NCI-H2227 treated with DMSO at 0.1 percent for 48 hours (cell line): ENCODE data around the gene TECPR2.

Experiments
- DNase-seq: peaks from one replicate; lab custom pipeline; 2025; lab: John Stamatoyannopoulos, UW

The TECPR2 gene

DNA sequence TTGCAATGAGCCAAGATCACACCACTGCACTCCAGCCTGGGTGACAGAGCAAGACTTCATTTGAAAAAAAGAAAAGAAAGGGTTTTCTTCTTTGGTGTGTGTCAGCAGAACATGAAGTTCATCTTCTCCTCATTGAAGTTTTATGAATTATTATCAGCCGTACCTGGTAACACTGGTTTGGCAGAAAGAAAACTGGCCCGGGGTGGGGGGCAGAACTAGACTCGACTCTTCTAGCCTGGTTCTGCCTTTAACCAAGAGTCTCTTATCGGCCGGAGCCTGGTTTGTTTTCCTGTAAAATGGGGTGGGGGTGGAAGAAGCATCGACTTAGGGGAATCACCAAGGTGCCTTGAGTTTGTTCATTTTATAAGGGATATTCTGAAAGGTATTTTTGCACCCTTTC, 64.1 kb downstream of the TECPR2 start:
- no peak for DNase-seq

DNA sequence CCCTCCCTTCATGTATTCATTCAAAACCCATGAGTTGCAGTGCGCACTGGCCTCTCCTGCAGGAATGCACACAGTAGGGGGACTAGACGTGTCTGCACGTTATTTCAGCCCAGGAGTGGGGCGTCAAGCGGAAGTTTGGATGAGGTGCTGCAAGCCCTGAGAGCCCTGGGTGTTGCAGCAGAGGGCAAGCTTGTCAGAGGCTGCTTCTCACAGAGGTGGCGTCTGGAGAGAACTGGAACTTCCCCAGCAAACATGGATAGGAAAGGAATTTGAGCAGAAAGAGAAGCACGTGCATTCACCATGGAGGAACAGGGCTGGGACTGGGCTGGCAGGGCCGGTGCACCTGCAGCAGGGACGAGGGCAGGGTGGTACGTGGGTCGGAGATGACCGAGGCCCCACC, 64.9 kb downstream of the TECPR2 start:
- no peak for DNase-seq

DNA sequence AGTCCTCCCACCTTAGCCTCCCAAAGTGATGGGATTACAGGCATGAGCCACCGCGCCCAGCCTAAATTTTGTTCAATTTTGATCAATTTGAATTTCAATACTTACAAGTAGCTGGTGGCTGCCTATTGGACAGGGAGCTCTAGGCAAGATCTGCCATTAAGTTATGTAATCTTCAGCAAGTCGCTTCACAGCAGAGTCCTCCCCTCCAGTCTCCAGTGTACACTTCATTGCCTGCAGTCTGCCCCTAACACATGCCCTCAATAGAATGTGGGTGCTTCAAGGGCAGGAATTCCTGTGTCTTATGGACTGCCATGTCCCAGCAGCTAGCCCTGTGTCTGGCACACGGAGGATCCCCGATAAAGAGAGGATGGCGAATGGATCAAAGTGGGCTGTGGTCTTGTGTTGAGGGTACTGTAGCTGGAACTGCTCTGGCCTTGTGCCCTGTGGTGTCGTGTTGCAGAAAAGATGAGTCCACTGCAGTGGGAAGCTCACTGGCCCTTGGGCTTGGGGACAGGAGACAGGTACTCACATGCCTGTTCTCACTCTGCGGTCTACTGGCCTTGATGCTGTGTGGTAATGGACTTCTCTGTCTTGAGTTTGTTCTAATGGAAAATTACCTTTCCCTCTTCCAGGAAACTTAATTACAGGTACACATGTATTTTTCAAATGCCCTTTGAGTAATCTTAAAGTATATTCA, 67.6 kb downstream of the TECPR2 start:
- DNase-seq: no peak

DNA sequence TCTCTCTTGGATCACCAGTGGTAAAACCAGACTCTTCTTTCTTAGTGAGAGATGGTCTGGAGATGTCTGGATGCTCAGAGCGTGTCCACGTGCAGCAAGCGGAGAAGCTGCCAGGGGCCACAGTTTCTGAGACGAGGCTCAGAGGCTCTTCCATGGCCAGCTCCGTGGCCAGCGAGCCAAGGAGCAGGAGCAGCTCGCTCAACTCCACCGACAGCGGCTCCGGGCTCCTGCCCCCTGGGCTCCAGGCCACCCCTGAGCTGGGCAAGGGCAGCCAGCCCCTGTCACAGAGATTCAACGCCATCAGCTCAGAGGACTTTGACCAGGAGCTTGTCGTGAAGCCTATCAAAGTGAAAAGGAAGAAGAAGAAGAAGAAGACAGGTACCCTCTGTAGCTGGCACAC, 69.0 kb downstream of the TECPR2 start:
- DNase-seq: no peak

DNA sequence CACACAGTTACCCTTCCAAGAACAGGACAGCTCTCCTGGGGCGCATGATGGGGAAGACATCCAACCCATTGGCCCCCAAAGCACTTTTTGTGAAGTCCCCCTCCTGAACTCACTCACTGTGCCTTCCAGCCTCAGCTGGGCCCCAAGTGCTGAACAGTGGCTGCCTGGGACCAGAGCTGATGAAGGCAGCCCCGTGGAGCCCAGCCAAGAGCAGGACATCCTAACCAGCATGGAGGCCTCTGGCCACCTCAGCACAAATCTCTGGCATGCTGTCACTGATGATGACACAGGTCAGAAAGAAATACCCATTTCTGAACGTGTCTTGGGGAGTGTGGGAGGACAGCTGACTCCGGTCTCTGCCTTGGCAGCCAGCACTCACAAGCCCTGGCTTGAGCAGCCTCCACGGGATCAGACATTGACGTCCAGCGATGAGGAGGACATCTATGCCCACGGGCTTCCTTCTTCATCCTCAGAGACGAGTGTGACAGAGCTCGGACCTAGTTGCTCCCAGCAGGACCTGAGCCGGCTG, 72.0 kb downstream of the TECPR2 start:
- no peak for DNase-seq

DNA sequence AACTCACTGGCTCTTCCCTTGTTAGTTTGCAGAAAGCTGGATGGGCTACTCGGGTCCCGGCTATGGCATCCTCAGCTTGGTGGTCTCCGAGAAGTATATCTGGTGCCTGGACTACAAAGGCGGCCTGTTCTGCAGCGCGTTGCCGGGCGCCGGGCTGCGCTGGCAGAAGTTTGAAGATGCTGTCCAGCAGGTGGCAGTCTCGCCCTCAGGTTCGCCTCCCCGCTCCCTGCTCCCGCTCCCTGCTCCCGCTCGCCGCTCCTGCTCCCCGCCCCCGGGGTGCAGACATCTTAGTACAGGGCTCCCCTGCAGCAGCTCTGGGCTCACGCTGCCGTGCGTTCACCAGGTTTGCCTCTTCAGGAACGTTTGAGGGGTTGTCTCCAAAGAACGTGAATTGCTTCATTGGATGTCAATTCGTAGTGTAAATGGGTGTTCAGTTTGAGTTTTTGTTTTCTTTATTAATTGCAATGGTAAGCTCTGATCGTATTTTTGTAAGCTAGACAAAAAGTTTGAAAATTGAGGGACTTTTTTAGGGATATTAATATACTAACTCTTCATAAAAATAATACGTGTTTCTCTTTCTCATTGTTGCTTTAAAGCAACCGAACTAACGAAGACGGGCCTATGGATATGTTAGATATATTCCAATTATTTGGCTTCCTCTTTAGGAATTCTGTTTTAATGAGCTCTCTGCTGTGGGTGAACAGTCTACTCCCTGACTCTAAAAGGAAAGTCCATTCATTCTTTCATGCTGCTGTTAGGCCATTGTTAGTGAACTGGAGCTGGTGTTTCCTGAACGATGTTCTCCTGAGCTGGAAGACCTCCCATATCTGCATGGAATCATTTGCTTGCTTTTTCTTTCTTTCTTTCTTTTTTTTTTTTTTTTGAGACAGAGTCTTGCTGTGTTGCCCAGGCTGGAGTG, 75.5 kb downstream of the TECPR2 start:
- DNase-seq: peak; percentile 83

DNA sequence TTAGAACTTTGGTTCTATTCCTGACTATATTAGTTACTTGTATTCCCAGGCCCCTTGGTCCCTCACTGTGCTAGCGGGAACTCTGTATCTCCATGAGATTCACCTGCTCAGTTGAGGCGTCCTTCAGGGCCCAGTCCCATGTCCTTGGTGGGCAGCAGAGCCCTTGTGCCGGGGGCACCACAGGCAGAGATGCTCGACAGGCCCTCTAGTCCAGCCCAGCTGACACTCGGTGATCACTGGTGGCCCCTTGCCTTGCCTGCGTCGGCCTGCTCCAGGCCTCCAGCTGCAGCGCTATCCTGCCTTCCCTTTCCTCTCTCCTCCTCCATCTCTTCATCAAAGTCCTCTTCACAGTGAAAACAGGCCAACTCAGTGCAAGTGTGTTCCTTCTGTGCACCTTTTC, 76.8 kb downstream of the TECPR2 start:
- DNase-seq: no peak

DNA sequence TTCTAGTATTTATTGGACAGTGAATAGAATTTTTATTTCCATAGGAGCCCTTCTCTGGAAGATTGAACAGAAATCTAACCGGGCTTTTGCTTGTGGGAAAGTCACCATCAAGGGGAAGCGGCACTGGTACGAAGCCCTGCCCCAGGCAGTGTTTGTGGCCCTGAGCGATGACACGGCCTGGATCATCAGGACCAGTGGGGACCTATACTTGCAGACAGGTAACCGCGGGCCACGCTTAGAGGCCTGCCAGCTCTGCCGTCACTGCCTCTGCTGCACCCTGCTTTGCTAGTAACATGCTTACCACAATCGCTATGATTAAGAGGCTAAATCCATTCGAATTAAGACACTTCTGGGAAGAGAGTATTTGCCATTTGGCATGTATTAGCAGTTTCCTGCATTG, 77.7 kb downstream of the TECPR2 start:
- no peak for DNase-seq

DNA sequence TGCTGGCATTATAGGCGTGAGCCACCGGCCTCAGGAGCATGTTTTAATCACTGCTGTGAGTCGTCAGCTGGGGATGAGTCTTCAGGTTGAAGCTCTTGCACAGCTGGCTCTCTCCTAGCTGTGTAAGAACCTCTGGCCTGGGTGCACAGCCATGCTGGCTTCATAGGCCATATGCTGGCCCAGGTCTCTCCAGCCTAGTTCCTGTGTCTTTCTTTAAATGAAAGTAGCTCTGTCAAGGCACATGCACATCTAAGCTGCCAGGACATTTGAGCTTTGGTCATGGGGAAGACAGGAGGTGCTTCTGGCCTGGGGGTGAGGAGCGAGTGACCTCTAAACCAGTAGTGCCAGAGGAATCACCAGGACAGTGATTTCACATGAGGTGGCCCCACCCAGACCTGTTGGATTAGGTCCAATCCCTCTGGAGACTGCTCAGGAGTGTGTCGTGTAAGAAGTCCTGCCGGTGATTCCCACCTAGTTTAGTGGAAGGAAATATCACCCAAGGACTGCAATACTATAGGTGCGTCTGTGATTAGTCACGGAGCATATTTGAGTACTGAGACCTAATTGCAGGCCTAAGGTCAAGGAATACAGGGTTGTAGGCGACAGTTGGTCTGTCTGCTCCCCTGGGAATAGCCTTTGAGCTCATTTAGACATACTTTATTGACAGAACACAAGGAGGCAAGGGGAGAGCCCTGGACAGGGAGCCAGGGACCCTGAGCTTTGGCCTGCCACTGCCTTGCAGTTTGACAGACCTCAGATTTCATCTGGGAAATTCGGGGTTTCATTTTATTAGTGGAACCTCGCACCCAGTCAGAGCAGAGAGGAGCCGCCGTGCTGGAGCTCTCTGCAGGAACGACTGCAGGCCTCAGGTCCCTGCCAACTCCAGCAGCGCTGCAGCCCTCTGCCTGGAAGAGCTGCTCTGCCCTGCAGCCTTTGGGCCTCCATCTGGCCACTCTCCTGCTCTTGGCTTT, 79.8 kb downstream of the TECPR2 start:
- DNase-seq: no peak

DNA sequence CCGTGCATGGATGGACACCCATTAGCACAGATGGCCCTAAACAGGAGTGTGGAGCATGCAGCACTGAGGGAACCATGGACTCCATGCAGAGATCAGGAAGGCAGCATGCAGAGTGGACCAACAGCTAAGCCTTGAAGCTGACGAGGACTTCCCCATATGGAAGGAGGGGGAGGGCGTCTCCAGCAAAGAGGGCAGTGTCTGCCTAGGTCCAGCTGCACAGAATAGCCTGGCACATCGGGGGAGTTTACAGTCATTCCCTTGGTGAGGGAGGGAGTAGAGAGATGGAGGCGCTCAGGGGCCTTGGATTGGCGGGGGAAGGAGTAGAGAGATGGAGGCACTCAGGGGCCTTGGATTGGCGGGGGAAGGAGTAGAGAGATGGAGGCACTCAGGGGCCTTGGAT, 82.3 kb downstream of the TECPR2 start:
- no peak for DNase-seq

DNA sequence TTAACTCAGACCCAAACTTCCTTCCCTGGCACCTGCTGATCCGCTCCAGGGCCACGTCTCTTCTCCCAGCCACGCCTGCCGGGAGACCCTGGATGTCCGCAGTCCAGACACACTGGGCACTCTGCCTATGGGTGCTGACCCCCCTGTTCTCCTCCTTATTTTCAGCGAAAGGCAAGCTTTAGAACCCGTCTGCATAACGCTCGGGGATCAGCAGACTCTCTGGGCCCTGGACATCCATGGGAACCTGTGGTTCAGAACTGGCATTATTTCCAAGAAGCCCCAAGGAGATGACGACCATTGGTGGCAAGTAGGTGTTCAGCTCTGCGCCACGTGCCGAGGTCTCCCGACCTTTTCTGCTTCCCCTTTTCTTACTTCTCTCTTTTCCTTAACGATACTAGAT, 82.9 kb downstream of the TECPR2 start:
- no peak for DNase-seq

DNA sequence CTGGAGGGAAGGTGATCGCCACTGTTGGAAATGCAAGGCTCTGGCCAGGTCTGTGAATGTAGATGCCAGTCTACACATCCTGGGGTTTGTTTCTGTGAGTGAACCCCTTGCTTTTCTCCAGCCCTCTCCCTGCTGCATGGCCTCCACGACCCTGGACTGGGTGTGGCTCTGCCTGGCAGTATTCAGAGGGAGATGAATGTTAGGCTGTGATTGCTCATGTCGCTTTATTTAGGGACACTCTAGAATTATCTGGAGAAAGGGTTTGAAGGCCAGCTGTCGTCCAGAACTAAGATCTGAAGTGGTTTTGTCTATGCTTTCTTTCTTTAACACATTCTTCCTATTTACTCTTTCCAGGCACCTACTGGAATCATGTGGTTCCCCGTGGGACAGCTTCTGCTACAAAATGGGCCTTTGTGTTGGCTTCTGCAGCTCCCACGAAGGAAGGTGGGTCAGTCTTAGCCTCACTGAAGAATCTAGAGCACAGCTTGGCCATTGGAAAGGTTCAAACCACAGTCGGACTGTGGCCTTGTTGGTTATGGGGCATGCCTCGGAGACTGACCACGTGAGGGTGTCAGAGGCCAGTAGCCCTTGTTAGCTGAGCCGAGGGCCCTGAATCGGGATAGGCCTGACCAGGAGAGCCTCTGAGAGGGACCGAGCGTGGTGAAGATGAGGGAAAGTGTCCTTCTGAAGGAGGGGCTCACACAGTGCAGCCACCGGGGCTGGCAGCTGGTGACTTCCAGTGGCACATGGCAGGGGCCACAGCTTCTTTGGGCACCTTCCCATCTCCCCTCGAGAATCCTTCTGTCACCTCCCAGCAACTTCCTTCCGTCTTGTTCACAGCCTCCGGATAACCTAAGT, 87.7 kb downstream of the TECPR2 start:
- DNase-seq: no peak

DNA sequence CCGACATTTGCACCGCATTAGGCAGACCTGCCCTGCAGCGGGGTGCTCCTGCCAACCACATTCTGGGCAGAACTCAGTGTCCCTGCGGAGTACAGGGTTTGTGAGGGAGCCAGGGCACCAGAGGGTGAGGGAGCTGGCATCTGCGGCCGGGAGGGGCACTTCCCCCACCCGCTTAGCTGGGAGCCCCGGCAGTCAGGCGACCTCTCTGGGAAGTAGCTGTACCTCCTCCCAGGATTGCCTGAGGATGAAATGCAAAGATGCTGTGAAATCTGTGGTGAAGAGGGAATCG, 88.3 kb downstream of the TECPR2 start:
- no peak for DNase-seq

DNA sequence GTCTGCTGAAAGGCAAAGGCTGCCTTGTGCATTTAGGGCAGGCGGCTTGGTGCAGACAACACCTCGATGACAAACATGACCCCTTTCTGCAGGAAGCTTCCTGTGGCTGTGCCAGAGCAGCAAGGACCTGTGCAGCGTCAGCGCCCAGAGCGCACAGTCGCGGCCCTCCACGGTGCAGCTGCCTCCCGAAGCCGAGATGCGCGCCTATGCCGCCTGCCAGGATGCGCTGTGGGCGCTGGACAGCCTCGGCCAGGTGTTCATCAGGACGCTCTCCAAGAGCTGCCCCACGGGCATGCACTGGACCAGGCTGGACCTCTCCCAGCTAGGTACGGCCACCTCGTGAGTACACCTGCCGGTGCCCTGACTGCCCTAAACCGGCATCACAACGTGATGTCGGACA, 89.6 kb downstream of the TECPR2 start:
- no peak for DNase-seq

DNA sequence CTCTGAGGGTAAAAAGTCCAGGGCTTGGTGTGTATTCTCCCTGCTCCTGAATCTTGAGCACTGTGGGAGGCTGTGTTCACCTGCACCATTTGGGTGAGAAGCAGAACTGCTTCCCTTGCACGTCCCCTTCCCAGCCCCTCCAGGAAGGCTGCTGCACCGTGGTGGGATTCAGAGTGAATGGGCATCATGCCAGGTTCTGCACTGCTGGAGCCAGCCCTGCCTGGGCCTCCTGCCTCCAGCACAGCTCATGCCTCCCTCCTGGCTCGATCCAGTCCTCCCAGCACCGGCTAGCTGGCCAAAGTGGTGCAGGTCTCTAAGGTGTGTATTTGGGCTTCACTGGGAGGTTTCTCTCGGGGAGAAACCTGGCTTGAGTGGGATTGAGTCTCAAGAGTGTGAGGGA, 92.0 kb downstream of the TECPR2 start:
- DNase-seq: no peak

DNA sequence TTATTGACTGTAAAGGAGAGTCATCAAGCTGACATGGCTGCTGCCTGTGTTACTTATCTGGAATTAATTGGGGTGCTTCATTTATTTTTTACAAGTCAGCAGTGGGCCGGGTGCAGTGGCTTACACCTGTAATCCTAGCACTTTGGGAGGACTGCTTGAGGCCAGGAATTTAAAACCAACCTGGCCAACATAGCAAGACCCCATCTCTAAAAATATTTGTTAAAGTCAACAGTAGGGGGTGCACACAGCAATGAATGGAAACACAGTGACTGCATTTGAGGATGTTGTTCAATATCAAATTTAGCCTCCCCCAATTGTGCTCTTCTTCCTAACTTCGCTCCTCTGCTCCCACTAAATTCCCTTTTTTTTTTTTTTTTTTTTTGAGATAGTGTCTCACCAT, 94.8 kb downstream of the TECPR2 start:
- DNase-seq: no peak

DNA sequence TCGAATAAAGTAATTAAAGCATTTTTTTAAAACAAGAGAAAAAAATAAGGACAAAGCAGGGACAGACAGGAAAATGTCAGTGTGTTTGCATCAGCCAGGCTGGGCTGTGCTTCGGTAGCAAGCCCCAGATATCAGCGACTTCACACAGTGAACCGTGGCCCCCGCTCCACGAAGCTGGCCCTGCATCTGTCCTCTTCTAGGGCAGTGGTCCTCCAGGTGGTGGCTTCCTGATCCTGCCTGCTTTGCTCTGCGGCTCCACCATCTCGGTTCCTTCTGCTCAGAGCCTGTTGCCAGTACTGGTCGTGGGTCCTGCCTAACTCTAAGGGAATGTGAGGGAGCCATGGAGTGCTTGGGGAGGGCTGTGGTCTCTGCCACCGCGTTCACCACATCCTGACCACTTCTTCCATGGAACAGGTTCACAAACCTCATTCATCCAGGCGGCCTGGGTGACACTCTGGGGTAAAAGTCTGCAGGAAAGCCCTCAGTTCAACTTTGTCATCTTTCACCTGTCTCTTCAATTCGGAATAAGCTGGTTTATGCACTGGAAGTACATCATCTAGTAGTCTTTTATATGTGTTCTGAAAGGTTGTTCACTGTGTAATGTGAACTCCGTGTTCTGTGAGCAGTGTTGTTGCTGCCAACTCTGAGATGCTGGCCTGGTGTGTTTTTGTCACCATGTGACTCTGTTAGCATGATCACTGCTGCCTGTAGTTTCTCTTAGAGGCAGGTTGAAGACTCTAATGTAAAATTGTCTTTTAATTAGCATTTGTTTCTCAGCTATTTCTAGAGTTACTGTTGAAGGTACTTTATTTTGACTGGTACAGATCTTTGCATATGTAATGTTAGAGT, 99.0 kb downstream of the TECPR2 start:
- no peak for DNase-seq

DNA sequence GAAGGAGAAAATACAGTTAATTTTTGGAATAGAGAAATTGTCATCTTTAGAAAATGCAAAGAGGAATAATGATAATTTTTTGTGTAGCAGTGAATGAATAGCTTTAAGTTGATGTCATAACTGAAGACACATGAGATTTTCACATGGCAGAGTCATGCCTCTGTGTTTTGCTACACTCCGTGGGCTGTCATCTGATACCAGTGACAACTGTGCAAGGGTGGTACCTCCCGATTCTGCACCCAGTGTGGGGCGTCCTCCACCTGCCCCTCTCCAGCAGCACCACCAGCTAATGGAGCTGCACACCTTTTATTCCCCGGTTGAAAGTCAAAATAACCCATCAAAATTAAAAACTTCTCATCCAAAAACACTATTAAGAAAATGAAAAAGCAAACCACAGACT, 99.7 kb downstream of the TECPR2 start:
- DNase-seq: no peak

DNA sequence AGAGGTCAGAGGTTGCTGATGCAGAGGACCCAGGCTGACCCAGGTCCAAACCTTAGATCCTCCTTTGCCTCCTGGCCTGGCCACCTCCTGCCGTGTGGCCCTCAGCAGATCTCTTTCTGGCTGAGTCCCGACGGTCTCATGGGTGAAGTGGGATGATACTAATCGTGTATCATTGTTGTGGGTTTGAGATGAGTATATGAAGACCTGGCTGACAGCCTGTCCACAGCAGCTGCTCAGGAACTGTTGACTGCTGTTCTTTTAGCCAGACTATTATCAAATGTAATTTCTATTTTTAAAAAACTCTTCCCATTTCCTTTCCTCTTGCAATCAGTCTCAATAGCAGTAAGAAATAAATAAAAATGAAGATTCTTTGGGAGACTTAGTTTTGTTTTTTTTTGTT, 101.3 kb downstream of the TECPR2 start:
- no peak for DNase-seq

DNA sequence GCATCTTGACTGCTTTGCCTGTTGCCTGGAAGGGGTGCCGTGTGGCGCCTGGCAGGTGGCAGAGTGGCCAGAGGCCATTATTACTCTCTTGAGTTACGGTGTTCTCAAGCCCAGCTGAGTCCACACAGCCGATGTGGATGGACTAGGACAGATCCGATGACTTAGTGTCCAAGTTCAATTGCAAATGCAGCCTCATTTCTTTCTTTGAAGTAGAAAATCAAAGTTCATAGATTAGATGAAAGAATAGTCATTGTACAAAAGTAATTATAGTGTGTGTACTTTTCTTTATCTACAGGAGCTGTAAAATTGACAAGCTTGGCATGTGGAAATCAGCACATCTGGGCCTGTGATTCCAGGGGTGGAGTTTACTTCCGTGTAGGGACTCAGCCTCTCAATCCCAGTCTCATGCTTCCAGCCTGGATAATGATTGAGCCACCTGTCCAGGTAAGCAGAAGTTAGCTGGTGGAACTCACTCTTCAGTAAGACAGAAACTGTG, 102.2 kb downstream of the TECPR2 start:
- no peak for DNase-seq
